ENCODE measurements around the gene PKIB. TPM values are rescaled to one million over a fixed set of nuclear protein-coding genes. Genes with fewer than 3 reads are reported as not detected.

The PKIB gene
- total RNA-seq, 2 donors from 2014 or later: not detected

DNA sequence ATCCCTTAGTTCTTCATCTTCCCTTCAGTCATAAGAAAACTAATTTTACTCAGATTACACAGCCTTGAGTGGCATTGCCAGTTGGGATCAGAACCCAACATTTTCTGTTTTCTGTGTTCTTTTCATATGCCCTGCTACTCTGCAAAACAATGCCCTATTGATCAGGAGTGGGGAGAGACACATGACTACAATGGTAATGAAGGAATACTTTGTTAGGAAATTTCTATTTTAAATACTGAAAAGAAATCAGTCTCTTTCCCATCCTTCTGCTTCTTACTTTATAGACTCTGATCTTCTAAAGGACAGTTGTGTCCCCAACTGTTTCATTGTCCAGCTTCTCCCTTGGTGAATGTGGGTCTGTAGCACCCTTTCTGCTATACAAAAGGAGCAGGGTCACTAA lies 5.5 kb upstream of the PKIB start:
- Mint-ChIP-seq H3K27me3 (peaks cover 11 to 28% of the 10 kb centered on the region in 2 donors), H3K27ac (no peak overlapping the region), H3K9me3 (peaks cover 7% of the 10 kb centered on the region), H3K4me1 (ENCODE audit: low read depth in 2 of 2) (peaks cover 4 to 6% of the 10 kb centered on the region in 2 donors), H3K4me3 (no peak overlapping the region), H3K36me3 (peaks cover 4% of the 10 kb centered on the region)
- ATAC-seq (no peak), DNase-seq (ENCODE audit: low spot score) (no peak)

DNA sequence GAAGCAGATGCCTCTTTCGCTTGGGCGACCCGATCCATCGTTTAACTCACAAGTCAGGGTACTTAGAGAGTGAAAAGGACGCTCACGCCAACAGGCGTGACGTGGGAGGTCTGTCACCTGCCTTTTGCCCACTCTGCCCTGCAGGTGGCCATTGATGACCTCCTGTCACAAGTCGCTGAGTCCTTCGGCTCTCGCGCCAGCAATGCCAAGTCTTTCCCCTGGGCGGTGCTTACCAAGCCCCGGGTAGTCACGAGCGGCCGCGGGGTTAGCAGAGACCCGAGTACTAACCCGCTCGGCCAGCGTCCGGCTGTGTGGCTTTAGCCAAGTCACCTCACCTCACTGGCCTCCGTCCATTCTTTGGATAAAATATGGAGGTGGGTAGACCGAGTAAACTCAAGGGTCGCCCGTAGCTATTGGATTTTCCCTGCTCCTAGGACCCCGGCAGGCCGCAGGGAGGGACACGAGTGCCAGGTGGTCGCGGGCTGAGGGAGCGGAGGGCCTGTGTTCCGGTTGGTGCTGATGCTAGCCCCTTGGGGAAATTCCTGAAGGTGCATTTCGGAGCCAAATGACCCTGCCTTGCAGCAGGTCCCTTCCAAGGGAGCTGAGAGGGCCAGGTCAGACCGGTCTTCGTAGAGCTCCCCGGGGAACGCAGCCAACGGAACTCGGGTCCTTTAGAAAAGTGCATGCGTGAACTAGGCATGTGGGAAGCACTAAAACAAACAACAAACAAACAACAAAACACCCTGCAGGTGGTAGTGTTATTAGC lies 668 bp downstream of the PKIB start:
- Mint-ChIP-seq H3K36me3 (peaks cover 4% of the 10 kb centered on the region), H3K27me3 (peaks cover 19 to 36% of the 10 kb centered on the region in 2 donors), H3K4me3 (peak overlapping the region; percentile 60), H3K27ac (no peak overlapping the region), H3K4me1 (ENCODE audit: low read depth in 2 of 2) (peaks cover 7 to 9% of the 10 kb centered on the region in 2 donors), H3K9me3 (peaks cover 10% of the 10 kb centered on the region)
- DNase-seq (ENCODE audit: low spot score): no peak
- ATAC-seq: peak; percentile 48 to 54

- Mint-ChIP-seq H3K27ac (no peak overlapping the region), H3K4me1 (ENCODE audit: low read depth in 2 of 2) (peaks cover 7 to 9% of the 10 kb centered on the region in 2 donors), H3K4me3 (no peak overlapping the region), H3K9me3 (peaks cover 10% of the 10 kb centered on the region), H3K36me3 (peaks cover 4% of the 10 kb centered on the region), H3K27me3 (peaks cover 16 to 35% of the 10 kb centered on the region in 2 donors)
- ATAC-seq: no peak
- no peak for DNase-seq (ENCODE audit: low spot score)
Observed at GRCh38 chr6:122612838-122613237, 2.6 kb downstream of the PKIB start.

GRCh38 chr6:122614303-122614702 lies 4.1 kb downstream of the PKIB start:
- no peak for DNase-seq (ENCODE audit: low spot score)
- H3K27me3 Mint-ChIP-seq: peaks cover 11 to 21% of the 10 kb centered on the region in 2 donors
- H3K4me3 Mint-ChIP-seq: no peak overlapping the region
- peaks cover 6% of the 10 kb centered on the region for H3K9me3 Mint-ChIP-seq
- no peak for ATAC-seq
- H3K36me3 Mint-ChIP-seq: no peaks in the 10 kb centered on the region
- peaks cover 6 to 7% of the 10 kb centered on the region in 2 donors for H3K4me1 Mint-ChIP-seq (ENCODE audit: low read depth in 2 of 2)
- no peak overlapping the region for H3K27ac Mint-ChIP-seq

GRCh38 chr6:122615409-122615808 lies 5.2 kb downstream of the PKIB start:
- Mint-ChIP-seq H3K27me3 (peaks cover 9 to 25% of the 10 kb centered on the region in 2 donors), H3K36me3 (no peaks in the 10 kb centered on the region), H3K4me3 (no peak overlapping the region), H3K4me1 (ENCODE audit: low read depth in 2 of 2) (no peaks in the 10 kb centered on the region), H3K9me3 (peaks cover 6% of the 10 kb centered on the region), H3K27ac (no peak overlapping the region)
- ATAC-seq: no peak
- DNase-seq (ENCODE audit: low spot score): no peak

DNA sequence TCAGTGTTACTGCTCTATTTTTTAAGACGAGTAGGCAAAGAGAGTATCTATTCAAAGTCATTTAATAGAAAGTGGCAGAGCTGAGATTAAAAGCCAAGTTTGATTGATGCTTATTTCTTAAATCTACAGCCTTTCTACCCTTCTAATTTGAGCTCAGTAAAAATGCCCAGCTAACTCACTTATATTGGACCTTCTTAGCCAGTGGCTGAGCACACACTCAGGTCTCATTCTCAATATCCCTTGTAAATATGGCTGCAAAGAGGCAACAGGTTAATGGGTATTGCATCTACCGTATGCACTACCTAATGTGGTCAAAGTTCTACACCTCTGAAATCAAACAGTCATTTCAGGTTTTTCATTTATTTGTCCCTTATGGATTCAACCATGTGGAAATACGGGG lies 6.7 kb downstream of the PKIB start:
- Mint-ChIP-seq H3K36me3 (no peaks in the 10 kb centered on the region), H3K9me3 (peaks cover 6% of the 10 kb centered on the region)

GRCh38 chr6:122619309-122619708 lies 9.1 kb downstream of the PKIB start:
- Mint-ChIP-seq H3K4me3 (no peak overlapping the region), H3K9me3 (peaks cover 6% of the 10 kb centered on the region), H3K4me1 (ENCODE audit: low read depth in 2 of 2) (no peaks in the 10 kb centered on the region), H3K27me3 (peaks cover 3 to 40% of the 10 kb centered on the region in 2 donors), H3K36me3 (no peaks in the 10 kb centered on the region), H3K27ac (no peak overlapping the region)
- DNase-seq (ENCODE audit: low spot score) (no peak), ATAC-seq (no peak)

More for the DNA sequence above, 6.7 kb downstream of the PKIB start:
- Mint-ChIP-seq H3K4me3 (no peak overlapping the region), H3K4me1 (ENCODE audit: low read depth in 2 of 2) (no peaks in the 10 kb centered on the region), H3K27me3 (peaks cover 7 to 39% of the 10 kb centered on the region in 2 donors), H3K27ac (no peak overlapping the region)
- no peak for ATAC-seq
- no peak for DNase-seq (ENCODE audit: low spot score)

- H3K4me3 Mint-ChIP-seq: no peak overlapping the region
- peaks cover 3 to 37% of the 10 kb centered on the region in 2 donors for H3K27me3 Mint-ChIP-seq
- H3K27ac Mint-ChIP-seq: no peak overlapping the region
- H3K9me3 Mint-ChIP-seq: peaks cover 6% of the 10 kb centered on the region
- H3K36me3 Mint-ChIP-seq: no peaks in the 10 kb centered on the region
- DNase-seq (ENCODE audit: low spot score): no peak
- H3K4me1 Mint-ChIP-seq (ENCODE audit: low read depth in 2 of 2): no peaks in the 10 kb centered on the region
- no peak for ATAC-seq
Observed at GRCh38 chr6:122620428-122620827, 10.2 kb downstream of the PKIB start.

GRCh38 chr6:122620902-122621301 lies 10.7 kb downstream of the PKIB start:
- H3K36me3 Mint-ChIP-seq: no peaks in the 10 kb centered on the region
- ATAC-seq: no peak
- H3K9me3 Mint-ChIP-seq: peaks cover 4% of the 10 kb centered on the region
- no peaks in the 10 kb centered on the region for H3K4me1 Mint-ChIP-seq (ENCODE audit: low read depth in 2 of 2)
- no peak for DNase-seq (ENCODE audit: low spot score)
- no peak overlapping the region for H3K27ac Mint-ChIP-seq
- H3K27me3 Mint-ChIP-seq: peaks cover 3 to 32% of the 10 kb centered on the region in 2 donors
- H3K4me3 Mint-ChIP-seq: no peak overlapping the region

GRCh38 chr6:122621638-122622037 lies 11.4 kb downstream of the PKIB start:
- ATAC-seq: no peak
- peaks cover 3 to 26% of the 10 kb centered on the region in 2 donors for H3K27me3 Mint-ChIP-seq

GRCh38 chr6:122622479-122622878 lies 12.3 kb downstream of the PKIB start:
- H3K9me3 Mint-ChIP-seq: peaks cover 3% of the 10 kb centered on the region
- DNase-seq (ENCODE audit: low spot score): no peak
- H3K4me3 Mint-ChIP-seq: no peak overlapping the region
- no peak for ATAC-seq
- peaks cover 3 to 26% of the 10 kb centered on the region in 2 donors for H3K27me3 Mint-ChIP-seq
- no peaks in the 10 kb centered on the region for H3K4me1 Mint-ChIP-seq (ENCODE audit: low read depth in 2 of 2)
- H3K36me3 Mint-ChIP-seq: no peaks in the 10 kb centered on the region
- H3K27ac Mint-ChIP-seq: no peak overlapping the region

More at GRCh38 chr6:122621638-122622037, 11.4 kb downstream of the PKIB start:
- no peak overlapping the region for H3K4me3 Mint-ChIP-seq
- no peaks in the 10 kb centered on the region for H3K36me3 Mint-ChIP-seq
- H3K27ac Mint-ChIP-seq: no peak overlapping the region
- DNase-seq (ENCODE audit: low spot score): no peak
- H3K9me3 Mint-ChIP-seq: peaks cover 3% of the 10 kb centered on the region
- H3K4me1 Mint-ChIP-seq (ENCODE audit: low read depth in 2 of 2): no peaks in the 10 kb centered on the region

DNA sequence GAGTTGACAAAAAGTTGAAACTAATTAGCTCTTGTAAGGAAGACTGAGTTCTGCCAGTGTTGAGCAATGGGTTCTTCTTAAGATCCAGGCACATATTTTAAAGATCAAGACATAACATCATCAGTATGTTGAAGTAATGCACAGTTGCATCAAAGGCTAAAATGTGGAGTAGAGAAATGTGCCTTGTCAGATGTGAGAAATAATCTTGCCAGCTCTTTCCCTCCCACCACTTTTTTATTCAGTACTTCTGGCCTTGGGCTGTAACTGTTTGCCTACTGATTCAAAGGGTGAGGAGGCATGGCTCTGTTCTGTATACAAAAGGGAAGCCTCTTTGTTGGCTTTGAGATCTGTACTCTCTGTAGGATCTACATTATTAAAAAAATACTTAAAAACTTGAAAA lies 13.1 kb downstream of the PKIB start:
- no peaks in the 10 kb centered on the region for H3K4me1 Mint-ChIP-seq (ENCODE audit: low read depth in 2 of 2)
- no peak overlapping the region for H3K4me3 Mint-ChIP-seq
- H3K27ac Mint-ChIP-seq: no peak overlapping the region
- no peaks in the 10 kb centered on the region for H3K36me3 Mint-ChIP-seq
- H3K9me3 Mint-ChIP-seq: peaks cover 3% of the 10 kb centered on the region
- DNase-seq (ENCODE audit: low spot score) (no peak), ATAC-seq (no peak)
- H3K27me3 Mint-ChIP-seq: peaks cover 3 to 26% of the 10 kb centered on the region in 2 donors

- Mint-ChIP-seq H3K27me3 (peaks cover 3 to 21% of the 10 kb centered on the region in 2 donors), H3K27ac (no peak overlapping the region), H3K4me1 (ENCODE audit: low read depth in 2 of 2) (no peaks in the 10 kb centered on the region), H3K9me3 (peaks cover 3% of the 10 kb centered on the region), H3K4me3 (no peak overlapping the region), H3K36me3 (no peaks in the 10 kb centered on the region)
- no peak for ATAC-seq
- DNase-seq (ENCODE audit: low spot score): no peak
Observed at GRCh38 chr6:122624853-122625252, 14.6 kb downstream of the PKIB start.

DNA sequence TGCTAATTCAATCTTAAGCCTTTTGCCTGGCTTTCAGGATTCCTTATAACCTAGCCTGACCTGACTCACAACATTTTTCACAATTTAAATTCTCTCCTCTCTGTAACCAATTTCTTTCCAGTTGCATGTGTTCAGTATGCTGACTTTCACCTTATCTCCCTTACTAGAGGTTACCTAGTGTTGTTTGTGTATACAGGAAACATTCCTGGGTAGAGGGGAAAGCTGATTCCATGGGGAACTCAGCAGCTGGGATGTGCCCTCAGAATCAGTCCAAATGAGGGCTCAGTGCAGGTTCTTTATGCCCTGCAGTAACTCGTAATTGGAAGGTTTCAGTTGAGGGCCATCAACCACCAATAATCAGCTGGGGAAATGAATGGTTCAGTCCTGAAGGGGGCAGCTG lies 18.5 kb downstream of the PKIB start:
- Mint-ChIP-seq H3K36me3 (no peaks in the 10 kb centered on the region), H3K4me1 (ENCODE audit: low read depth in 2 of 2) (no peaks in the 10 kb centered on the region)
- ATAC-seq: no peak

More for the DNA sequence above, 18.5 kb downstream of the PKIB start:
- H3K27me3 Mint-ChIP-seq: peaks cover 2 to 7% of the 10 kb centered on the region in 2 donors
- peaks cover 6% of the 10 kb centered on the region for H3K9me3 Mint-ChIP-seq
- no peak overlapping the region for H3K27ac Mint-ChIP-seq
- H3K4me3 Mint-ChIP-seq: no peak overlapping the region
- no peak for DNase-seq (ENCODE audit: low spot score)
